Smooth muscle cell (in vitro differentiated cells): Measurements from ENCODE around the gene GRIP1. TPM values are rescaled to one million over a fixed set of nuclear protein-coding genes. Genes with fewer than 3 reads are reported as not detected.

Experiments used
- DNase-seq: peaks from one replicate; lab custom pipeline; 2025; ENCODE audit not compliant: unreplicated experiment; lab: John Stamatoyannopoulos, UW
- H2AFZ ChIP-seq: fragments of 200-600 bp; sonication (generic); 2 replicates; pipeline ENCODE4 v1.6.0; 2016; ENCODE audit warnings: antibody characterized with exemption, low read depth, mild to moderate bottlenecking
- H3F3A ChIP-seq: fragments of 200-600 bp; sonication (generic); 2 replicates; pipeline ENCODE4 v1.6.0; 2017; ENCODE audit warnings: antibody characterized with exemption, low read depth
- H3K27ac ChIP-seq: fragments of 200-600 bp; sonication (generic); 2 replicates; pipeline ENCODE4 v1.5.1; 2016; ENCODE audit warnings: low read depth, mild to moderate bottlenecking
- H3K27me3 ChIP-seq: fragments of 200-600 bp; sonication (generic); 2 replicates; pipeline ENCODE4 v1.6.1; 2016; ENCODE audit warnings: low read depth, mild to moderate bottlenecking
- H3K36me3 ChIP-seq: fragments of 200-600 bp; sonication (generic); 2 replicates; pipeline ENCODE4 v1.5.1; 2016; ENCODE audit warnings: low read depth
- H3K4me1 ChIP-seq: fragments of 200-600 bp; sonication (generic); 2 replicates; pipeline ENCODE4 v1.5.1; 2016; ENCODE audit warnings: low read depth
- H3K4me2 ChIP-seq: fragments of 200-600 bp; sonication (generic); 2 replicates; pipeline ENCODE4 v1.6.0; 2016; ENCODE audit warnings: mild to moderate bottlenecking
- H3K4me3 ChIP-seq: fragments of 200-600 bp; sonication (generic); 2 replicates; pipeline ENCODE4 v1.5.1; 2016; ENCODE audit warnings: mild to moderate bottlenecking
- H3K79me2 ChIP-seq: fragments of 200-600 bp; sonication (generic); 2 replicates; pipeline ENCODE4 v1.6.0; 2016; ENCODE audit warnings: low read depth, mild to moderate bottlenecking
- H3K9ac ChIP-seq: fragments of 200-600 bp; sonication (generic); 2 replicates; pipeline ENCODE4 v1.6.0; 2016; ENCODE audit warnings: low read depth
- H3K9me3 ChIP-seq: fragments of 200-600 bp; sonication (generic); replicated peaks from 2 replicates; pipeline ENCODE4 v1.5.1; 2016; ENCODE audit warnings: low read depth
- H4K20me1 ChIP-seq: fragments of 200-600 bp; sonication (generic); 2 replicates; pipeline ENCODE4 v1.6.0; 2016; ENCODE audit warnings: low read depth
- WGBS: methylation state at CpG from one replicate; pipeline ENCODE4 v1.1.7; 2016; ENCODE audit warnings: low lambda C conversion rate; 5-methylcytosine and 5-hydroxymethylcytosine counted together
- polyA plus RNA-seq: library from polyadenylated mRNA; unstranded; fragments of >200 nt; fragmentation: Nextera tagmentation; extraction: Ambion mirVana; gene quantifications from 2 replicates; pipeline ENCODE4 v1.2.1, GENCODE V29; 2016
- total RNA-seq: library from RNA; depleted of rRNA; stranded (reverse); fragments of >200 nt; gene quantifications from 2 replicates; pipeline ENCODE4 v1.2.3, GENCODE V29; 2014
- TF ChIP-seq, protein P1 (sequence below): fragments of 200-600 bp; sonication (generic); IDR thresholded peaks from 2 replicates; pipeline ENCODE4 v1.5.1; 2017; ENCODE audit warnings: borderline replicate concordance, mild to moderate bottlenecking, antibody characterized with exemption; ENCODE audit not compliant: insufficient read depth, poor library complexity, severe bottlenecking

GRIP1 gene
- total and polyA plus RNA-seq, 2 experiments from 2014 or later: 4.0 to 5.9 TPM

DNA sequence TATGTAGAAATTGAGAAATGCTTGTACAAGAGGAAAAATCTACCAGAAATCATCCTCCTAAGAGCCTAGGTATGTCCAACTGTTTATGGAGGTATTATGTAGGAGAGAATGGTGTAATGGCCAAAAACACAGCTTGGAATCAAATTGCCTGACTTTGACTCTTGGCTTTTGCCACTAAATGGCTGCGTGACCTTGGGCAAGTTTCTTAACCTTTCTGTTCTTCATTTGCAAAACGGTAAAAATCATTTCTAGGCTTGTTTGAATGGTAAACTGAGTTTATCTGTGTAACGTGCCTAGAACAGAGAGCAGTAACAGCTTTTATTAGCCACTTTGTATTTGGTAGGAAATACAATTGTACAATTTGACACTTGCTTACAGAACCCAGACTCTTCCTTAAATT, 4.9 kb upstream of the GRIP1 start:
- whole genome bisulfite sequencing: 92% methylated on average over 3 of the region's 3 CpGs
- Histone ChIP-seq H3K79me2 (no peaks in the 10 kb centered on the region), H3K4me1 (peaks cover 4% of the 10 kb centered on the region), H3K9ac (no peak overlapping the region), H2AFZ (no peak overlapping the region), H3K9me3 (no peaks in the 10 kb centered on the region), H4K20me1 (no peaks in the 10 kb centered on the region), H3F3A (no peaks in the 10 kb centered on the region), H3K4me2 (no peak overlapping the region), H3K27ac (no peak overlapping the region), H3K27me3 (no peaks in the 10 kb centered on the region), H3K4me3 (no peak overlapping the region), H3K36me3 (no peaks in the 10 kb centered on the region)
- TF ChIP-seq, protein P1, sequence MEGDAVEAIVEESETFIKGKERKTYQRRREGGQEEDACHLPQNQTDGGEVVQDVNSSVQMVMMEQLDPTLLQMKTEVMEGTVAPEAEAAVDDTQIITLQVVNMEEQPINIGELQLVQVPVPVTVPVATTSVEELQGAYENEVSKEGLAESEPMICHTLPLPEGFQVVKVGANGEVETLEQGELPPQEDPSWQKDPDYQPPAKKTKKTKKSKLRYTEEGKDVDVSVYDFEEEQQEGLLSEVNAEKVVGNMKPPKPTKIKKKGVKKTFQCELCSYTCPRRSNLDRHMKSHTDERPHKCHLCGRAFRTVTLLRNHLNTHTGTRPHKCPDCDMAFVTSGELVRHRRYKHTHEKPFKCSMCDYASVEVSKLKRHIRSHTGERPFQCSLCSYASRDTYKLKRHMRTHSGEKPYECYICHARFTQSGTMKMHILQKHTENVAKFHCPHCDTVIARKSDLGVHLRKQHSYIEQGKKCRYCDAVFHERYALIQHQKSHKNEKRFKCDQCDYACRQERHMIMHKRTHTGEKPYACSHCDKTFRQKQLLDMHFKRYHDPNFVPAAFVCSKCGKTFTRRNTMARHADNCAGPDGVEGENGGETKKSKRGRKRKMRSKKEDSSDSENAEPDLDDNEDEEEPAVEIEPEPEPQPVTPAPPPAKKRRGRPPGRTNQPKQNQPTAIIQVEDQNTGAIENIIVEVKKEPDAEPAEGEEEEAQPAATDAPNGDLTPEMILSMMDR: no peak
- no peak for DNase-seq

DNA sequence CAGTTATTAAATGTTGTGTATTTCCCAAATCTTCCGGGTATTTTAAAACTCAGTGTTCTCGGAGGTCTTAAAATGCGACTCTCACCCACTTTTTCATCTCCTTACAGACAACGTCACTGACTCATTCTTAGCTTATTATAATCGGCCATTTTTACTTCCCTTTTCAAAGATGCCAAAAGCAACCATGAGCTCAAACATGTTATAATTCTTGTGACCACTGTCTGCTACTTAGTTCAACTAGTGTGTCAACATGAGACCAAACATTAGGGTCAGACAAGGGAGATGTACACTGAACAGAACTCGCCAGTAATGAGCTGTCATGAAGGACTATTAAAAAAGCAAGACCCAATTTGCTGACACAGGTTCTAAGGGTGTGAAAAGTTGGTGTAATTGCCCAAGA, 4.2 kb upstream of the GRIP1 start:
- no peak overlapping the region for H3K4me2 ChIP-seq
- no peak overlapping the region for H3K27ac ChIP-seq
- no peak overlapping the region for H3K4me3 ChIP-seq
- TF ChIP-seq, protein P1: no peak
- H3K27me3 ChIP-seq: no peaks in the 10 kb centered on the region
- H3K79me2 ChIP-seq: no peaks in the 10 kb centered on the region
- 81% methylated on average over 6 of the region's 6 CpGs for WGBS
- peaks cover 9% of the 10 kb centered on the region for H3K4me1 ChIP-seq
- H2AFZ ChIP-seq: no peak overlapping the region
- H3K36me3 ChIP-seq: no peaks in the 10 kb centered on the region
- H3F3A ChIP-seq: no peaks in the 10 kb centered on the region
- no peaks in the 10 kb centered on the region for H4K20me1 ChIP-seq
- DNase-seq: no peak
- no peak overlapping the region for H3K9ac ChIP-seq
- no peaks in the 10 kb centered on the region for H3K9me3 ChIP-seq

DNA sequence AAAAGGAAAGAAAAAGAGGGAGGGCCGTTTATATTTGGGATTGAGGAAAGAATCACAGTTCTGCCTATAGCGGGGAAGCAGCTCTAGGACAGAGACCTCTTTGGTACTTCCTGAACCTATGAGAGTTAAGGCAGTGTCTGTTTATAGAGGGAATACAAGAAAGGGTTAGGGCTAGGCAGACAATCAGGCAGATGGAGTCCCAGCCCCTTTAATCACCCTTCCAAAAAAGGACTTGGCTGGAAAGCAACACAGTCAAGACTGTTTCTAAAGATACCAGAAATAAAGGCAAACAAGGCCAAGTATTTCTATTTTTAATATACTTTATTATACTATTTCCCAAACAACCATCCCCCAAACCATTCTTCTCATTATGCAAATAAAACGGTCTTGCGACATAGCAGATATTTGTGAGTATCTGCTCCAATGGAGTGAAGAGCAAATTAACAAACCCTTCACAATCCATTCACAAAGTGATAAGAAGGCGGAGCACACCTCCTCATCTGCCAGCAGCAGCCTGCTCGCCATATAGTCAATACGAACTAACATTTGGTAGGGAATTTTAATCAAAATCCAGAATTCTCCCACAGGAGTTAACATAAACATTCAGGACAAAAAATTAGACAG, 697 bp upstream of the GRIP1 start:
- Histone ChIP-seq H3K9ac (no peak overlapping the region), H3K27me3 (no peaks in the 10 kb centered on the region), H3K4me2 (no peak overlapping the region)

More for the DNA sequence above, 697 bp upstream of the GRIP1 start:
- H2AFZ ChIP-seq: no peak overlapping the region
- H3K27ac ChIP-seq: no peak overlapping the region
- DNase-seq: no peak
- no peaks in the 10 kb centered on the region for H3K79me2 ChIP-seq
- H3K36me3 ChIP-seq: no peaks in the 10 kb centered on the region
- H4K20me1 ChIP-seq: no peaks in the 10 kb centered on the region
- TF ChIP-seq, protein P1: no peak
- no peaks in the 10 kb centered on the region for H3K9me3 ChIP-seq
- no peak overlapping the region for H3K4me3 ChIP-seq
- 88% methylated on average over 7 of the region's 7 CpGs for WGBS
- H3K4me1 ChIP-seq: peaks cover 9% of the 10 kb centered on the region
- H3F3A ChIP-seq: no peaks in the 10 kb centered on the region
